ENCODE measurements around the gene PIK3CB. TPM values are rescaled to one million over a fixed set of nuclear protein-coding genes. Genes with fewer than 3 reads are reported as not detected.

Gene PIK3CB
- 10 to 100 TPM; 51.4 to 53.0 TPM for total RNA-seq
- polyA plus RNA-seq (2013, experiment 1 of 2): 22.5 TPM
- polyA plus RNA-seq (2013, experiment 2 of 2): 23.9 TPM
- long read RNA-seq, experiment 1, partial matches to known transcripts: 5 of 11 reads
- long read RNA-seq, experiment 1, other reads (novel, unspliced or antisense): 6 of 11 reads
- long read RNA-seq, experiment 2, full-length matches to known transcripts: 24 of 135 reads
- long read RNA-seq, experiment 2, partial matches to known transcripts: 15 of 135 reads
- long read RNA-seq, experiment 2, other reads (novel, unspliced or antisense): 96 of 135 reads
- long read RNA-seq, experiment 3, full-length matches to known transcripts: 16 of 99 reads
- long read RNA-seq, experiment 3, partial matches to known transcripts: 17 of 99 reads
- long read RNA-seq, experiment 3, other reads (novel, unspliced or antisense): 66 of 99 reads
- long read RNA-seq, experiment 4, partial matches to known transcripts: 6 of 8 reads
- long read RNA-seq, experiment 4, other reads (novel, unspliced or antisense): 2 of 8 reads

GRCh38 chr3:138834596-138835396 lies at the start of gene PIK3CB:
Gene PIK3CB (minus strand): TSS chr3:138834928. CDS start chr3:138759343, 75,585 bp downstream.
- Histone ChIP-seq H3K9me3 (ENCODE audit: control insufficient read depth, low read length) (peaks cover 6% of the 10 kb centered on the region), H3K27me3 (ENCODE audit: control insufficient read depth, insufficient read depth, low read length, poor library complexity, severe bottlenecking) (no peaks in the 10 kb centered on the region), H3K9ac (ENCODE audit: extremely low read depth, low read length, poor library complexity, severe bottlenecking) (peak within 1 kb of the TSS; percentile 93), H3K27ac (ENCODE audit: low read depth, low read length) (peak within 1 kb of the TSS; percentile 97), H3K4me1 (ENCODE audit: control insufficient read depth, insufficient read depth, low read length) (no peaks in the 10 kb centered on the region), H3K36me3 (ENCODE audit: control insufficient read depth, insufficient read depth, low read length) (peaks cover 18% of the 10 kb centered on the region), H3K4me3 (ENCODE audit: low read length) (peak within 1 kb of the TSS; percentile 96)
- peak; percentile 96 for DNase-seq
- H3K4me1 Mint-ChIP-seq: peaks cover 6% of the 10 kb centered on the region
- peaks cover 14% of the 10 kb centered on the region for H3K36me3 Mint-ChIP-seq (ENCODE audit: low read depth)
- peak within 1 kb of the TSS; percentile 96 for H3K27ac Mint-ChIP-seq
- TF ChIP-seq CTCF (conservative IDR thresholded peaks at IDR 0.05): no peak
- H3K9me3 Mint-ChIP-seq: peaks cover 7% of the 10 kb centered on the region
- WGBS, 2 experiments (ENCODE audit: insufficient coverage in 1 of 2, insufficient read length in 1 of 2): 1% methylated on average over 12 to 88 of the region's 88 CpGs
- H3K4me3 Mint-ChIP-seq: peak within 1 kb of the TSS; percentile 73
- no peaks in the 10 kb centered on the region for H3K27me3 Mint-ChIP-seq (ENCODE audit: insufficient read depth)

- TF ChIP-seq CTCF (conservative IDR thresholded peaks at IDR 0.05): no peak
- H3K4me3 Mint-ChIP-seq: no peak overlapping the region
- Histone ChIP-seq H3K36me3 (ENCODE audit: control insufficient read depth, insufficient read depth, low read length) (no peaks in the 10 kb centered on the region), H3K4me3 (ENCODE audit: low read length) (peak overlapping the region; percentile 49), H3K27ac (ENCODE audit: low read depth, low read length) (no peak overlapping the region), H3K9me3 (ENCODE audit: control insufficient read depth, low read length) (peaks cover 30% of the 10 kb centered on the region), H3K4me1 (ENCODE audit: control insufficient read depth, insufficient read depth, low read length) (peaks cover 2% of the 10 kb centered on the region), H3K9ac (ENCODE audit: extremely low read depth, low read length, poor library complexity, severe bottlenecking) (no peak overlapping the region), H3K27me3 (ENCODE audit: control insufficient read depth, insufficient read depth, low read length, poor library complexity, severe bottlenecking) (no peaks in the 10 kb centered on the region)
- peaks cover 8% of the 10 kb centered on the region for H3K4me1 Mint-ChIP-seq
- peaks cover 6% of the 10 kb centered on the region for H3K36me3 Mint-ChIP-seq (ENCODE audit: low read depth)
- no peak overlapping the region for H3K27ac Mint-ChIP-seq
- peaks cover 13% of the 10 kb centered on the region for H3K9me3 Mint-ChIP-seq
- 80 to 97% methylated on average over 1 to 2 of the region's 2 CpGs for WGBS, 2 experiments (ENCODE audit: insufficient coverage in 1 of 2, insufficient read length in 1 of 2)
- H3K27me3 Mint-ChIP-seq (ENCODE audit: insufficient read depth): no peaks in the 10 kb centered on the region
- DNase-seq: no peak
These were observed 46.5 kb upstream of the PIK3CB start for GRCh38 chr3:138881233-138881632.

GRCh38 chr3:138879541-138880380 lies 45.0 kb upstream of the PIK3CB start:
- Mint-ChIP-seq H3K4me3 (peak overlapping the region; percentile 19), H3K27ac (peak overlapping the region; percentile 95), H3K36me3 (ENCODE audit: low read depth) (peaks cover 13% of the 10 kb centered on the region), H3K4me1 (peaks cover 8% of the 10 kb centered on the region), H3K9me3 (peaks cover 23% of the 10 kb centered on the region), H3K27me3 (ENCODE audit: insufficient read depth) (no peaks in the 10 kb centered on the region)
- no peaks in the 10 kb centered on the region for H3K36me3 ChIP-seq (ENCODE audit: control insufficient read depth, insufficient read depth, low read length)
- TF ChIP-seq CTCF (conservative IDR thresholded peaks at IDR 0.05): no peak
- peak; percentile 94 for DNase-seq
- H3K9ac ChIP-seq (ENCODE audit: extremely low read depth, low read length, poor library complexity, severe bottlenecking): peak overlapping the region; percentile 55
- H3K4me3 ChIP-seq (ENCODE audit: low read length): no peak overlapping the region
- H3K27me3 ChIP-seq (ENCODE audit: control insufficient read depth, insufficient read depth, low read length, poor library complexity, severe bottlenecking): no peaks in the 10 kb centered on the region
- H3K4me1 ChIP-seq (ENCODE audit: control insufficient read depth, insufficient read depth, low read length): peaks cover 2% of the 10 kb centered on the region
- H3K9me3 ChIP-seq (ENCODE audit: control insufficient read depth, low read length): peaks cover 40% of the 10 kb centered on the region
- WGBS, 2 experiments (ENCODE audit: insufficient coverage in 1 of 2, insufficient read length in 1 of 2): 31 to 57% methylated on average over 6 to 13 of the region's 14 CpGs
- no peak overlapping the region for H3K27ac ChIP-seq (ENCODE audit: low read depth, low read length)

All from endodermal cell (in vitro differentiated cells).